NT2/D1 (cell line): ENCODE results near the gene NRL.

Experiments used
- SUZ12 ChIP-seq: IDR thresholded peaks from 2 replicates; pipeline ENCODE4 v1.6.1; 2011; ENCODE audit not compliant: insufficient read length, insufficient read depth; ENCODE audit errors: extremely low read depth
- YY1 ChIP-seq: IDR thresholded peaks from 2 replicates; pipeline ENCODE4 v1.6.1; 2011; ENCODE audit not compliant: insufficient read length, insufficient read depth
- ZNF274 ChIP-seq: IDR thresholded peaks from 2 replicates; pipeline ENCODE4 v1.6.1; 2011; ENCODE audit warnings: mild to moderate bottlenecking, low read depth, low read length

DNA sequence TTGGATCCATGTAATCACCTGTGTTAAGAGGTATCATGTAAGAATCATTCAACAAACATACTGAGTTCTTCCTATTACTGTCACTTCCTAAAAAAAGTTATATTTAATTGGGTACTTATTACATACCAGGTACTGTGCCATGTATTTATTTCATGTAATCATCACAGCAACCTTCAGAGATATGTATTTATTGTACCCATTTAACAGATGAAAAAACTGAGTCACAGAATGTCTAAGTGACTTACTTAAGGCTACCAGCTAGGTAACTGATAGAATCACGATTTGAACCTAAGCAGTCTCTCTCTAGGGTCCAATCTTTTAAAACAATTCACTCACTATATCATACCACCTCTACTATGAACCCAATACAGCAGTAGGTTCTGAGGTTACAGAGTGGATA, 29.7 kb upstream of the NRL start:
- TF ChIP-seq ZNF274 = no peak
- no peak for TF ChIP-seq YY1
- no peak for TF ChIP-seq SUZ12
